Stimulated activated CD4-positive, alpha-beta T cell treated with anti-CD3 and anti-CD28 coated beads, Interleukin-1b, Interleukin-23, amount 100 ng/mL, for 1 hour (primary cell): Measurements from ENCODE around the gene WDR6.

ENCODE experiments used
- DNase-seq, 2 donors: peaks; one replicate each; pipeline ENCODE4 v3.0.0-alpha.2; 2020; ENCODE audit warnings: low read depth in 2 of 2

The WDR6 gene

GRCh38 chr3:49013738-49014660 is 6.8 kb downstream of the WDR6 start:
- DNase-seq: no peak

- DNase-seq: no peak
These were observed 7.9 kb downstream of the WDR6 start for GRCh38 chr3:49015072-49015471.

- no peak for DNase-seq
These were observed 8.6 kb downstream of the WDR6 start for GRCh38 chr3:49015765-49016164.

- no peak for DNase-seq
These were observed 9.4 kb downstream of the WDR6 start for GRCh38 chr3:49016414-49017228.

GRCh38 chr3:49017229-49017970 is 10.2 kb downstream of the WDR6 start:
- DNase-seq: no peak

GRCh38 chr3:49017971-49018706 is 10.9 kb downstream of the WDR6 start, which contains the start of gene DALRD3:
DALRD3 (minus strand) TSS chr3:49018580; CDS start chr3:49018564, 16 bp downstream.
- DNase-seq: no peak

GRCh38 chr3:49018707-49019006 is 11.5 kb downstream of the WDR6 start:
- DNase-seq: no peak

GRCh38 chr3:49019941-49020329 is 12.7 kb downstream of the WDR6 start:
- no peak for DNase-seq

- DNase-seq: no peak
These were observed 13.4 kb downstream of the WDR6 start for GRCh38 chr3:49020330-49021212.

GRCh38 chr3:49021213-49021812 is 14.1 kb downstream of the WDR6 start:
- DNase-seq: peak; percentile 95 to 97

- DNase-seq: peak; percentile 77 to 88
These were observed 14.9 kb downstream of the WDR6 start, which contains the start of gene NDUFAF3 for GRCh38 chr3:49021813-49022687. NDUFAF3 (plus strand) TSS chr3:49022121; CDS start chr3:49022145, 24 bp downstream.

- no peak for DNase-seq
These were observed 15.5 kb downstream of the WDR6 start for GRCh38 chr3:49022688-49023171.

- DNase-seq: no peak
These were observed 16.6 kb downstream of the WDR6 start for GRCh38 chr3:49023775-49024174.

- no peak for DNase-seq
These were observed 17.3 kb downstream of the WDR6 start for GRCh38 chr3:49024449-49024848.

- DNase-seq: no peak
These were observed 18.0 kb downstream of the WDR6 start for GRCh38 chr3:49025005-49025792.

- DNase-seq: no peak
These were observed 18.8 kb downstream of the WDR6 start for GRCh38 chr3:49025793-49026520.

GRCh38 chr3:49026536-49026935 is 19.3 kb downstream of the WDR6 start:
- no peak for DNase-seq
